GM19351 (cell line): ENCODE results near the gene TGIF1.

ENCODE experiments used
- ATAC-seq: cut with Tn5 transposase; IDR thresholded peaks from one replicate; pipeline ENCODE4 v1.9.1; 2021; ENCODE audit warnings: mild to moderate bottlenecking, moderate library complexity; ENCODE audit not compliant: unreplicated experiment

Gene TGIF1

DNA sequence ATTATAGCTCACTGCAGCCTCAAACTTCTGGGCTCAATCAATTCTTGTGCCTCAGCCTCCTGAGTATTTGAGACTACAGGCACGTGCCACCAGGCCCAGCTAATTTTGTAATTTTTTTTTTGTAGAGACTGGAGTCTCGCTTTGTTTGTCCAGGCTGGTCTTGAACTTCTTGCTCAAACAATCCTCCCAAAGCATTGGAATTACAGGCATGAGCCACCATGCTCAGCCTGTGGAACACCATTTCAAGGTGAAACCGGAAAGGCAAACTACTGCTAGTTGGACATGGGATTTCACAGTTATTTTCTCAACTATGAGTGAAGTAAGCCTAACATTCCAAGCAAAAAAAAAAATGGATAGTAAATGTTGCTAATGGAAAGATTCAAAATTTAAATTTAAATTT lies 20.9 kb upstream of the TGIF1 start:
- no peak for ATAC-seq

DNA sequence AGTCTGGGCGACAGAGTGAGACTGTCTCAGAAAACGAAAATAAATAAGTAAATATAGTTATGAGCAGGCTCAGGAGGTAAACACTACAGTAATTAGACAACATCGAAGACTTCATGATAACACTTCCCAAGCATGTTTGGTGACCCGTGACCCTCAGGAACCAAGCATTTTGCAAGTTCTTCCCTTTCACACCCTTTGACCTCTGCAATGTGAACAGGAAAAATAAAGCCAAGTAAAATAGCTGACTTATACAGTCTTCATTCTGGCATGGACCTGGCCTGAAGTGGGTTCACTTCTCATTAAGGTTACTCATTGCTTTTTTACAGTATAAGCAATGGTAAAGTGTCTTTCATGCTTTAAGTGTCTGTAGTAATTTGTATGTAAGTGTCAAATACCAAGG lies 15.3 kb upstream of the TGIF1 start:
- ATAC-seq = no peak

DNA sequence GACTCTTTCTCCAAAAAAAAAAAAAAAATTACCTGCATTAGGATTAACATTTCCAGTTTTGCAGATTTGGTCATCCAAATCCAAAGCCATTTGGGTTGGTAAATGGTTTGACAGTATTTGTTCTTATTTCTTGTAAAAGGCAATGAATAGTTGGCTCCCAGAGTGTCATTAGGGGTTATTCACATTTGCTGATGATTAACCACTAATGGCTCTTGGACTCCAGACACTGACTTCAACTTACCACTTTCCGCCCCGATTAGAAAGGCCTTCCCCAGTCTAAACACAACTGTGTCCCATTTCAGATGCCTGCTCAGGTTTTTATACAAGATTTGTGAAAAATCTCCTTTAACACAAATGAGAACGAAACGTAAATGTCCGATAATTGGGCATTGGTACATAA lies 9.6 kb upstream of the TGIF1 start:
- ATAC-seq = no peak

DNA sequence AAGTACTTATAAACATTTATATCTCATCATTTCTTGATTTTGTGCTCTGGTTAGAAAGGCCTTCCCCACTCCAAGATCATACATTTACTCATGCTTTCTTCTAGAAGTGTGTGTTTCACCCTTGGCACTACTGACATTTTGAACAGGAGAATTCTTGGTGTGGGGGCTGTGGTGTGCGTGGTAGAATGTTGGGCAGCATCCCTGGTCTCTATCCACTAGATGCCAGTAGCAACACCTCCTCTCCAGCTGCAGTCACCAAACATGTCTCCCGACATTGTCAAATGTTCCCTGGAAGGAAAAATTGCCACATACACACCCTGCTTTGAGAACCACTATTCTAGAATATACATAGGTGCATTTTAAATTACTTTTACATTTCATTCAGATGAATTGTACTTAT lies 8.7 kb upstream of the TGIF1 start:
- ATAC-seq = no peak

DNA sequence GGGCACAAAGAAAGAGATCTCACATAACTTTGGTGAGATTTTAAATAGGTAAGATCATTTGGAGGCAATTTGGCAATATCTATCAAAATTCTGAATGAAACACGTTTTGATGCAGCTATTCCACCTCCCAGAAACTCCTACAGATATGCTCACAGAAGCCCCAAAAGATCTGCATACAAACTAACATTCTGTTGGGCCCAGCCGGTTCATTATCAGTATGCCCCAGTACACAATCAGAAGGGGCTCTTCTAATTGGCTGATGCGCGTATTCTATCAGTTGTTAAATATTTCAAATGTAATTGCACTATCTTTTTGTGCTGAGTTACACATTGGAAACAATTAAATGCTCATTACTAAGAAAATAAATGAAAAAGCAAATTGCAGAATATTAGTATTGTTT lies 7.1 kb upstream of the TGIF1 start:
- no peak for ATAC-seq

DNA sequence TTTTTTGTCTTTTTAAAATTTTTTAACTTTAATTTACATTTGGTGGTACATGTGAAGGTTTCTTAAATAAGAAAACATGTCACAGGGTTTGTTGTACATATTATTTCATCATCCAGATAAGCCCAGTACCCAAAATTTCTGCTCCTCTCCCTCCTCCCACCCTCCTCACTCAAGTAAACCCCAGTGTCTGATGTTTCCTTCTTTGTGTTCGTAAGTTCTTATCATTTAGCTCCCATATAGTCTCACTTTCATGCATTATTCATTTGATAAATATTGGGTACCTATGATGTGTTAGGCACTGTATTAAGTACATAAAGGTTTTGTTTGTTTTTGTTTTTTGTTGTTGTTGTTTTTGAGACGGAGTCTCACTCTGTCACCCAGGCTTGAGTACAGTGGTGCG lies 5.7 kb upstream of the TGIF1 start:
- ATAC-seq = no peak

DNA sequence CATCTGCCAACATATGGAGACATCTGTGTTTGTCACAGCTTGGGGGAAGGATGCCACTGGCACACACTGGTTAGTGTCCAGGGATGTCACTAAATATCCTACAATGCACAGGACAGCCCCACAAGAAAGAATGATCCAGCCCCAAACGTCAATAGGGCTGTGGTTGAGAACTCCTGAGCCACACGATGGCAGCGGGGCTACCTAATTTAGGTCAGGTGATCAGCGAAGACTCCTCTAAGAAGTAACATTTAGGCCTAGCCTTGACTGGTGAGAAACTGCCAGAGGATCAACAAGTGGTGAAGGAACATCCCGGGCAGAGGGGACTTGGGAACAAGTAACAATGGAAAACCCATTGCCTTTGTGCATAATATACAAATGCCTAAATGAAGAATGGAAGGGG lies 5.0 kb upstream of the TGIF1 start:
- no peak for ATAC-seq

DNA sequence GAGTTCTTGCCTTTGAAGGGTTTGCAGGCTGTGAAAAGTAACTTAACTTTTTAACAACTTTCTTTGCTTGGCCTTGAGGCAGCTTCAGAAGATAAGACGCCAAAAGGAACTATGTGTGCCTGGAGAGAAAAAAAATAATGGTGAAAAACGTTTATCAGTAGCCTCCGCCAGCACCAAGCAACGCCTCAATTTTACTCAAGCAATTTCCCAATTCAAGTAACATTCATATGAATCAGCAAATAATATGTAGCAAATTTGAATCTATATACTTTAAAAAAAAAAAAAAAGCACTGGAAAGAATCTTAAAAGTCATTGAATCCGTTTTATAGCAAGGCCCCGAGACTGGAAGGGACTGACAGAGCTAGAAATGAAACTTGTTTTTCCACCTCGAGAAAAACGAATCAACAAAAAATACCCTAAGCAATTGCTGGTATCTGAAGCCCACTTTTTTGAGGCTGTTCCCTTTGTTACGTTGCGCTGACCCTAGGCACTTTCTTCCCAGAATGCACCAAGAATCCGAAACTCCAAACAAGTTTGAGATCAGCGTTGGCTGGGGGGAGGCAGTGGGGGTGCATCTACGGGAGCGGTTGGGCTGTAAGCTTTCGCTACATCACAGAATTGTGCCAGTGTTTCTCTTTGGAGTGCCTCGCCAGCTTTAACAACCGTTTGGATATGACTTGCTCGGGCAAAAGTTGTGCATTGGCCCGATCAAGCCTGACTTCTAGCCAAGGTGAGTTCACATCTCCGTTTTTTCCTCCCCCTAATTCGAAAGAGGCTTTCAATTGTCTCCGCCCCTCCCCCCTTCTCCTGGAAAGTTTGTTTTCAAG lies 2.7 kb upstream of the TGIF1 start:
- no peak for ATAC-seq

DNA sequence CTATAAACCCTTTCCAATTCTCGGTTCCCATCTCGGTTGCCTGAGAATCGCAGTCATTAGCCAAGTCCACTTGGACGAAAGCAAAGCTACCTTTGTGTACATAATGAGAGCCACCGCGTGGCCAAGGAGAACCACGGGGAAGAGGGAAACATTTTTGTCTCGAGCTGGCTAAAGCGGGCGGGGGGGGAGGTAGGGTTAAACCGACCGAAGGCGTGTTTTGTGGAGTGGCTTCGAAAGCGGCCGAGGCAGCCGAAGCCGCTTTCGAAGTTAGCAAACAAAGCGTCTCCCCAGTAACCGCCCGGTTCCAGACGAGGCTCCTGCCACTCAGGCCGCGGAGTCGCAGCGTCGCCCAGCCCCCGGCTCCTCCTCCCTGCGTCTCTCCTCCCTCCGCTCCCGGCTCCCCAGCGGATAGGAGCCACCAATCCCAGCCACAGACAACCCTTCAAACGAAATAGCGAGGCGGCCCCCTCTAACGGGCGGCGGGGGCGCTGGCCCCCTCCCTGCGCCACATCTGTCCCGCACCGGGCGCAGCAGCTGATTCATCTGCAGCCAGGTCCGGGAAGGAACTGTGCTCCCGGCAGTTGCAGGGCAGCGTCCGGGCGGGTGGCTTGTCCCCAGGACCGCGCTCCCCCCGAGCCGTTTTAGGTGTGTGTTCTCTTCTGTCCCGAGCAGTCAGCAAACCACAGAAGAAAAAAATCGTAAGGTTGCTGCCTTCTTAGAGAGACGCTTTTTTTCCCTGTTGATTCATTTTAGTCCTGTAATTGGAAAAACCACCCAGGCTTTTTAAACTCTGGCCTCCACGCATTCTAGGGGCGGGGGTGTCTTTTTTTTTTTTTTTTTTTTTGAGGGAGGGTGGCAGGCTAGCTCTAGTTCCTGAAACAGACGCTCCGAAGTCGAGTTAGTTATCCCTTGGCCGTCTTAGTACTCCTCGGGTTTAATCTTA lies 1.8 kb upstream of the TGIF1 start:
- peak; percentile 63 for ATAC-seq

DNA sequence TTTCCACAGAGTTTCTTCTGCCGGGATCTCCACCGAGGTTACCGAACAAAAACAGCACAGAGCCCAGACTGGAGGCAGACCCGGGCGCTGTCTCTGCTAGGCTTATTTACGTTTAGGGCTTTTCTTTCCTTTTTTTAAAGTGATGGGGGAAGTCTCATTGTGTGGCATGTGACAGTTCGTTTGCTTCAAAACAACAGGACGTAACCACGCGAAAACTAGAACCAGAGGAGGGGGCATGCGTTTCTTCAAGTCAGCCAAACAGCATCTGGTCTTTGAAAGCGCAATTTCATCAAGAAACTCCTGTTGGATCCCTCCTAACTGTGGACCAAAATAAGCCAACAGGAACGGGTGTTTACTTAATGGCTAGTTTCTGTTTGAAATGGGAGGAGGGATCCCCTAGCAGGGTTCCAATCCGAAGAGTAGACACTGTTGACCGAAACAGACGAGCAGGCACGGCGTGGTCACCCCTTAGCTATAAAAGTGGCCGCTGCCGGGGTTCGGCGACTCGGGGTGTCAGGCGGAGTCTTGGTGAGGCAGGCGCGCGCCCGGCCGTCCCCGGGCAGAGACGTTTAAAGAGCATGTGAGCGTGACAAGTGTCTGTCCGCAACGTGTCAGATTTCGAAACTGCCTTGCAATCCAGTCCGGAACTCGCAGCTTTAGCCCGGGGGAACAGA lies 997 bp upstream of the TGIF1 start:
- peak; percentile 51 for ATAC-seq

DNA sequence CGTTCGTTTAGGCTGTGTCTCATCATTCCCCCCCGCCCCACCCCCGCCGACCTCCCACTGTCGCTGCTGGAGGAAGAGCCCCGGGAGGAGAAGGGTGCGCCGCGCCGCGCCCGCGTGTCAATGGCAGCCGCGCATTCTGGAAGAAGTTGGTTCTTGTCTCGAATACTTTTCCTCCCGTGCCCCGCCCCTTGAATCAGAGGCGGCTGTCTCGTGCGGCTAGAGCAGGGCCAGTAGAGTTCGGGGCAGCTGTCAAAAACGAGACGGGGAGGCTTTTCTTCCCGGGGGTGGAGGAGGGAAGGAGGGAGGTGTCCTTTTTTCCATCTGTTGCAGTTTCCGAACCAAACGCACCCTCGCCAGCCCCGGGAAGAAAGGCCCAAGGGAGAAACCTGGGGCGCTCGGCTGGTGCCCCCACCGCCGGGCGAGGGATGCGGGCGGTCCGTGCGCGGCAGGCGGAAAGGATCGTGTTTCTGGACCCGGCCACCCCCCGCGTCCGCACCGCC lies 410 bp upstream of the TGIF1 start:
- peak; percentile 16 for ATAC-seq

DNA sequence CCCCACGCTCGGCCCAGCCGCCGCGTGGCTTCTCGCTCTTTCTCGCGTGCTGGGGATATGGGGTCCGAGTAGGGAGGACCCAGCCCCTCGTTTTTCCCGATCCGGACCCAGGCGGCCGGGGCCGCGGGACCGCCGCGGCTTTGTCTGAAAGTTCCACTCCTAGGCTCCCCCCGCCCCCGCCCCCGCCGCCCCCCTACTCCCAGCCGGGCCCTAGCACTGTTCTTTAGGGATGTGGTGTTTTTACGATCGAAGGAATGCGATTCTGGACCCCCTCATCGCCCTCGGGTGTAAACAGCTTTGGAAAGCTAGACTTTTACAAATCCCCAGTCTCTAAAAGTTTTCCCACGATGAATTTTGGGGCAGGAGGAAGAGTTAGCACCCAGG lies 819 bp downstream of the TGIF1 start:
- no peak for ATAC-seq

DNA sequence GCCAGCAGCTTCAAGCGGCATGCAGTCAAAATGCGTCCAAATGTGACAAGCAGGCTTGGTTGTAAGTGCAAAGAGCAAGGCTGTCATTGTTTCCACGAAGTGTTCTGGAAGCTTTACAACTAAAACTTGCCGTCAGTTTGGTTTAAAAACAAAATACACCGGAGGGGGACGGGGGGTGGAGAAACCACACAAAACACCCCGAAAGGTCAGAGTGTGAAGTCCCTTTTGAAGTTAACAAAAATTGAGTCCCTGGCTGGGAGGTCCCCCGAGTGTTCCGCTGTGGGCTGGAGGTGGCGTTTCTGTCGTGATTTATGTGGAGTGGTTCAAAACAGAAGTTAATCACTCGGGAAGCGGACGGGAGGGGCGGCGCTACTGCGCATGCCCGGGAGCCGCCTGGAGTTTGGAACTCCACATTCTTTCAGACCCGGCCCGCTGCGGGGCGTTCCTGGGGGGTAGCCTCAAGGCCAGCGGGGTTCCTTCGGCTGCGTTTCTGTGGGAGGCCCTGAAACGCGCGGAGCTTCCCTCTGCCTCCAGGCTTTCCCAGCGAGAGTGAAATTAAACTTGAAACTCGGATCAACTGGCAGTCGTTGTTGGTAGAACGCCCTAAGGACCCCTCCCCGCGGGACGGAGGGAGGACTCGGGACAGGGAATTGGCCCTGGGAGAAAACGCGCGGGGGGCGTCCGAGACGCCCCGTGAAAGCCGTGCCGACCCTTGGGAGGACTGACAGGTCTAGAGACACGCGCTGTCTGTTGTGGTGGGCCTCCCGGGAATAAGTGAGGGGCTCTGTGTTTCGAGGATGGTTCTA lies 1.4 kb downstream of the TGIF1 start:
- ATAC-seq = no peak

DNA sequence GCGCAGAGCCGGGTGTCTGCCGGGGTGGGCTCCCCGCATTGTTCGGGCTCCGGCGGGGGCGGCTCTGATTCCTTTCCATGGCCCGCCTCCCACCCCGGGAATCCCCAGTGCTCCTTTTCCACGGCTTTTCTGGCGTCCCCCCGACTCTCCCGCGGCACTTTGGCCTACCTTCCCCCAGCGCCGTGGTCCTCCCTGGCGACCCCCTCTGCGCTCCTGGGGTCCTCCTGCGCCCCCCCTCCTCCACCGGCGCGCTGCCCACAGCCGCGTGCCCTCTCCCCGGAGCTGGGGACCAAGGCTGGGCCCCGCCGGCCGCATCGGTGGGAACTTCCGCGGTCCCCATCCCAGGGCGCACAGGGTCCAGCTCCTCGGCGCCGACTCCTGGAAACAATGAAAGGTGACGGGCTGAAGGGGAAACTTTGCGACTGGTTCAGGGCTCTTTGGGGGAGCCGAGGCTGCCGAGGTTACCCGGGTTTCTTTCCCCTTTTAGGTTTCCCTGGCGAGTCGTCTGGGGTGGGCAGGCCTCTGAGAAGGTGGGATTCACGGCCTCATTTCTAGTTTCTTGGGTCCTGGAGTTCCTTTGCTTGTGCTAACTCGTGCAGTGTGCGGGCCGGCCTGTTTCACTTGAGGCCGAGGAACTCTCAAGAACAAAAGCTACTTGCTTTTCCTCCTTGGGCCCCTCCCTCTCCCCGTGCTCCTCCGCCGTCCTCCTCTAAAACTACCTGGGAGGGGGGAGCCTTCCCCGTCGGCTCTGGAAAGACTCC lies 2.2 kb downstream of the TGIF1 start:
- no peak for ATAC-seq

DNA sequence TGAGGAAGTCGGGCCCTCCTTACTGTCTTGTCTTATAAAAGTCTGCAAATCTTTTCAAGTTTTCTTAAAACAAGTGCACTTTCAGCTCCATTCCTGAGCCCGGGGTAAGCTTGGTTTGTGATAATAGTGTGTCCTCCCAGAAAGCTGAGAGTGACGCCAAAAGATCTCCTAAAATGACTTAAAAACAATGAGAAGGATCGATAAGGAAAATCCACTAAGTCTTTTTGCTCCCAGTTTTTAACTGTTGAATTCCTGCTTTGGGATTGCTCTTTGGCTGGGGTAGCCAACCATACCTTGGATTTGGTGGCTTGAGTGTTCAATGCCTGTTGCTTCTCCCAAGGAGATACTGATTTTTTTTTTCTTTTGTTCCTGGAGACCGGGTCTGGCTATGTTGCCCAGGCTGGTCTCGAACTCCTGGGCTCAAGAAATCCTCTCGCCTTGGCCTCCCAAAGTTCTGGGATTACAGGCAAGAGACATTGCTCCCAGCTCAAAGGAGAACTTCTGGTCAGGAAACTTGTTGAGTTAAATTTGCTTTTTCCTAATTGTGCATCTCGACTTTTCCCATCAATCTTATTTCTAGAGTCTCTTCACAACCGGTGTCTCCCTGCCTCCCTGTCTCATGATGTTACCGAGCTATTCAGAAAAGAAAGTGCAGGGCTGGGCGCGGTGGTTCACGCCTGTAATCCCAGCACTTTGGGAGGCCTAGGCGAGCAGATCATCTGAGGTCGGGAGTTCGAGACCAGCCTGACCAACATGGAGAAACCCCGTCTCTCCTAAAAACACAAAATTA lies 3.0 kb downstream of the TGIF1 start:
- ATAC-seq = no peak

DNA sequence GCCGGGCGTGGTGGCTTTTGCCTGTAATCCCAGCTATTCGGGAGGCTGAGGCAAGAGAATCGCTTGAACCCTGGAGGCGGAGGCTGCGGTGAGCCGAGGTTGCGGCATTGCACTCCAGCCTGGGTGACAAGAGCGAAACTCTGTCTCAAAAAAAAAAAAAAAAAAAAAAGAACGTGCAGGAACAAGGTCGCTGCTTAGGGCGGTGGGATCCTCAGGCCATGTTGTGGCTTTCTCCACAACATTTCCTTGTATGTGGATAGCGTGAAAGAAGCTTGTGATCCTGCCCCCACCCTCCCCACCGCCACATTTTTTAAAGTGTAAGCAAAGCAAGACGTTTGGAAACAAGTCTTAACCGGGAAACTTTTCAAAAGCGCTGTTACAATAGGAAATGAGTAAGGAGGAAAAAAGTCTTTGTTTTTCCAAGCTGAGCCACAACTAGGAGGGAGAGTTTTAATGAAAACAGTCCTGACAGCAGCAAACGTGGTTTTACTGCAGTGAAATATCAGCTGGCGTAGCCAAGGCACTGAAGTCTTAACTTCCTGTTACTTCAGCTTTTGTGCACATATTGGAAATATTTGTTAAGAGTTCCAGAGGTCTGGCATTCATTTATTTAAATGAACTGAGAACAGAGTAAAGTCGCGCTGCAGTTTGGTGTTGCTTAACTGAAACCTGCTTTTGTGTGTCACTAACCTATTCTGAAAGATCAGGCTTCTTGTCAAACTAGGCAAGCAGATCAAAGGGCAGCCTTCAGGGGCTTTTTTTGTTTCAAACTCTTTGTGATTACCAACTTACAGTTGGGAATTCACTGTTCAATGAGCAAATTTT lies 3.8 kb downstream of the TGIF1 start:
- ATAC-seq = no peak

DNA sequence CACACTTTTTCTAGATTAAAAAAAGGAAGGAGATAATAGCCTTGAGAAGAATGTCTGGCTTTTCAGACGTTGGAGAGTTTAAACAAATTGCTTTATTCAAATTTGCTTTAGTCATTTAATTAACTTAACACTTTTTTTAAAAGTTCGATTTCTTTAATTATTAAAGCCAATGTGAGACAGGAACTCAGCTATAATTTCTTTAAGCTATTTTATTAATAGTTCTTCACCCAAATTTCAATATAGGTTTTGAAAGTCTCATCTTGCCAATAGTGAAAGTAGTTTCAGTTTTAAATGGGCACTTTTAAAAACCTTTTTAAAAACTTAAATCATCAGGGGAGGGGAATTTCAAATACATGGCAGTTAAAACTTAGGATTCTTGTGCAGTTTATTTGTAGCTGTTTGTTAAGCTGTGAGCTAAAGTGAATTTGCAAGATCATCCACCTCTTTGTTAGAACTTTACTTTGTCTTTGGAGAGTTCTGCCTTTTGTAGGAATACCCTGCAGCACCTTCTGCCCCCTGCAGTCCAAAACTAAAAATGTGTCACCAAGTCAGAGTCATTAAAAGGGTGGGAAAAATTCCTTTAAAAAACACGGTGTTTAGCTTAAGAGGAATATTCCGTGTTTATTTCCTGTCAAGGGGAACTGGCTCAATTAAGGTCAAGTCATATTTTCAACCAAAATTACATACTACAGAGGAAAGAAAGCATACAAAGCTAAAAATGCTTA lies 4.6 kb downstream of the TGIF1 start:
- no peak for ATAC-seq
